Transverse colon (tissue), 4 donors: Measurements from ENCODE around the gene GRB14. TPM values are rescaled to one million over a fixed set of nuclear protein-coding genes. Genes with fewer than 3 reads are reported as not detected.

Experiments used
- DNase-seq: peaks from one replicate; pipeline ENCODE4 v3.0.0-alpha.2; 2019
- H3K27ac ChIP-seq, 4 donors: fragments of 200-600 bp; sonication (generic); 2 replicates each; pipeline ENCODE4 v1.5.1; 2016 to 2018; ENCODE audit warnings: inconsistent platforms in 4 of 4
- H3K27me3 ChIP-seq: fragments of 200-600 bp; sonication (generic); 2 replicates; pipeline ENCODE4 v1.5.1; 2017; ENCODE audit warnings: inconsistent platforms
- H3K36me3 ChIP-seq, 4 donors: fragments of 200-600 bp; sonication (generic); 2 replicates each; pipeline ENCODE4 v1.5.1; 2017 to 2019; ENCODE audit warnings: inconsistent platforms in 4 of 4
- H3K4me1 ChIP-seq, 4 donors: fragments of 200-600 bp; sonication (generic); 2 replicates each; pipeline ENCODE4 v1.5.1; 2017 to 2020; ENCODE audit warnings: inconsistent platforms in 4 of 4
- H3K4me3 ChIP-seq, 4 donors: fragments of 200-600 bp; sonication (generic); 1 replicate in 1 of 4; 2 replicates in 3 of 4; pipeline versions ENCODE4 v1.5.1 to v1.6.1; 2017 to 2019; ENCODE audit warnings: inconsistent platforms in 4 of 4
- H3K9me3 ChIP-seq, 2 donors: fragments of 200-600 bp; sonication (generic); 2 replicates each; pipeline ENCODE4 v1.5.1; 2017 to 2019; ENCODE audit warnings: inconsistent platforms in 2 of 2
- EP300 ChIP-seq: sonication (generic); formaldehyde crosslinking; IDR thresholded peaks from one replicate; pipeline ENCODE4 v1.6.1; 2017; ENCODE audit warnings: antibody characterized with exemption, low read depth
- POLR2A ChIP-seq: fragments of 450-650 bp; IDR thresholded peaks from one replicate; pipeline ENCODE4 v1.6.1; 2016; ENCODE audit warnings: antibody characterized with exemption, mild to moderate bottlenecking, moderate library complexity
- POLR2AphosphoS5 ChIP-seq, 3 donors: sonication (generic); formaldehyde crosslinking; IDR thresholded peaks; one replicate each; pipeline ENCODE4 v1.6.1; 2016; ENCODE audit warnings: antibody characterized with exemption in 3 of 3
- WGBS, 2 donors: methylation state at CpG; one replicate each; pipeline ENCODE4 v1.1.5; 2018; ENCODE audit warnings: low coverage in 1 of 2; 5-methylcytosine and 5-hydroxymethylcytosine counted together
- in situ Hi-C, 4 donors: fragments of 200-750 bp; cut with MboI; loops; one replicate each; pipeline versions ENCODE4 v1.15.0 to v1.15.1; 2017; ENCODE audit warnings: low sequenced_read_pairs in 3 of 4, low pct_ligation_motif_present in 1 of 4, low pct_unique_long_range_greater_than_20kb in 1 of 4
- intact Hi-C: fragments of 100-400 bp; cut with DNase I; formaldehyde crosslinking; loops from one replicate; pipeline ENCODE4 v1.15.1; 2023; ENCODE audit warnings: low total_unique reads
- total RNA-seq, 4 donors: library from RNA; depleted of rRNA; stranded (reverse); fragments of >200 nt; gene quantifications; one replicate each; pipeline ENCODE4 v1.1.0, GENCODE V29; 2016
- TF ChIP-seq, protein P1 (sequence below), 5 experiments: fragments of 200-600 bp in 3 of 5; fragments of 450-650 bp in 2 of 5; sonication (generic) in 3 of 5; IDR thresholded peaks; 1 replicate in 2 of 5; 2 replicates in 3 of 5; pipeline ENCODE4 v1.5.1; 2016 to 2017; ENCODE audit warnings: antibody characterized with exemption in 5 of 5, inconsistent platforms in 3 of 5, mild to moderate bottlenecking in 2 of 5, moderate library complexity in 1 of 5

The GRB14 gene
- total RNA-seq, 4 donors from 2014 or later = 2.5 to 3.4 TPM; not detected in 2

DNA sequence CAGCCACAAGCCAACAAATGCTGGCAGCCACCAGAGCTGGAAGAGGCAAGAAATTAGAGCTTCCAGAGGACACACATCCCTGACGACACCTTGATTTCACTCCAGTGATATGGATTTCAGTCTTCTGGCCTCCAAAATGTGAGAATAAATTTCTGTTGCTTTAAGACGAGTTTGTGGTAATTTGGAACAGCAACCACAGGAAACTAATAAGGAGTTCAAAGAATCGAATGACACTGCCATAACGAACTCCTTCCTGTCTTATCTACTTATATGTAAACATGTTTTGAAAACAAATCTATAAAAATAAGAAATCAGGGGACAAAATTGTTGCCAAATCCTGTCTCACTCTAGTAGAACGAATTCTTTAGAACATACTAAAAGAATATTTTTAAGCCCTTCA is 75.8 kb downstream of the GRB14 start:
- Histone ChIP-seq H3K27ac (no peak overlapping the region), H3K36me3 (no peaks in the 10 kb centered on the region), H3K4me1 (peaks cover 0 to 4% (median 0%) of the 10 kb centered on the region in 4 donors), H3K4me3 (no peak overlapping the region), H3K27me3 (no peaks in the 10 kb centered on the region), H3K9me3 (no peaks in the 10 kb centered on the region)
- intact Hi-C loops = no loop called here
- DNase-seq = no peak
- in situ Hi-C loops = no loop called here
- 65 to 80% methylated on average over 5 of the region's 5 CpGs for WGBS, 2 donors
- TF ChIP-seq POLR2A = no peak
- no peak for TF ChIP-seq EP300
- TF ChIP-seq, protein P1, sequence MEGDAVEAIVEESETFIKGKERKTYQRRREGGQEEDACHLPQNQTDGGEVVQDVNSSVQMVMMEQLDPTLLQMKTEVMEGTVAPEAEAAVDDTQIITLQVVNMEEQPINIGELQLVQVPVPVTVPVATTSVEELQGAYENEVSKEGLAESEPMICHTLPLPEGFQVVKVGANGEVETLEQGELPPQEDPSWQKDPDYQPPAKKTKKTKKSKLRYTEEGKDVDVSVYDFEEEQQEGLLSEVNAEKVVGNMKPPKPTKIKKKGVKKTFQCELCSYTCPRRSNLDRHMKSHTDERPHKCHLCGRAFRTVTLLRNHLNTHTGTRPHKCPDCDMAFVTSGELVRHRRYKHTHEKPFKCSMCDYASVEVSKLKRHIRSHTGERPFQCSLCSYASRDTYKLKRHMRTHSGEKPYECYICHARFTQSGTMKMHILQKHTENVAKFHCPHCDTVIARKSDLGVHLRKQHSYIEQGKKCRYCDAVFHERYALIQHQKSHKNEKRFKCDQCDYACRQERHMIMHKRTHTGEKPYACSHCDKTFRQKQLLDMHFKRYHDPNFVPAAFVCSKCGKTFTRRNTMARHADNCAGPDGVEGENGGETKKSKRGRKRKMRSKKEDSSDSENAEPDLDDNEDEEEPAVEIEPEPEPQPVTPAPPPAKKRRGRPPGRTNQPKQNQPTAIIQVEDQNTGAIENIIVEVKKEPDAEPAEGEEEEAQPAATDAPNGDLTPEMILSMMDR (IDR thresholded peaks at IDR 0.05) = no peak
- no peak for TF ChIP-seq POLR2AphosphoS5 (IDR thresholded peaks at IDR 0.05)

DNA sequence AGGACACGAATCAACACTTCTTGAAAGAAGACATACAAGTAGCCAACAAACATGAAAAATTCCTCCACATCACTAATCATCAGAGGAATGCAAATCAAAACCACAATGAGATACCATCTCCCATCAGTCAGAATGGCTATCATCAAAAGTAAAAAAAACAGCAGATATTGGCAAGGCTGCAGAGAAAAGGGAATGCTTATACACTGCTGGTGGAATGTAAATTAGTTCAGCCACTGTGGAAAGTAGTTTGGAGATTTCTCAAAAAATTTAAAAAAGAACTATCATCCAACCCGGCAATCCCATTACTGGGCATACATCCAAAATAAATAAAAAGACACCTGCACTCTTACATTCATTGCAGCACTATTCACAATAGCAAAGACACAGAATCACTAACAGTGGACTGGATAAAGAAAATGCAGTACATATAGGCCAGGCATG is 78.7 kb downstream of the GRB14 start:
- TF ChIP-seq, protein P1 (IDR thresholded peaks at IDR 0.05) = no peak
- TF ChIP-seq POLR2A (no peak), EP300 (no peak), POLR2AphosphoS5 (IDR thresholded peaks at IDR 0.05) (no peak)
- no peak for DNase-seq

DNA sequence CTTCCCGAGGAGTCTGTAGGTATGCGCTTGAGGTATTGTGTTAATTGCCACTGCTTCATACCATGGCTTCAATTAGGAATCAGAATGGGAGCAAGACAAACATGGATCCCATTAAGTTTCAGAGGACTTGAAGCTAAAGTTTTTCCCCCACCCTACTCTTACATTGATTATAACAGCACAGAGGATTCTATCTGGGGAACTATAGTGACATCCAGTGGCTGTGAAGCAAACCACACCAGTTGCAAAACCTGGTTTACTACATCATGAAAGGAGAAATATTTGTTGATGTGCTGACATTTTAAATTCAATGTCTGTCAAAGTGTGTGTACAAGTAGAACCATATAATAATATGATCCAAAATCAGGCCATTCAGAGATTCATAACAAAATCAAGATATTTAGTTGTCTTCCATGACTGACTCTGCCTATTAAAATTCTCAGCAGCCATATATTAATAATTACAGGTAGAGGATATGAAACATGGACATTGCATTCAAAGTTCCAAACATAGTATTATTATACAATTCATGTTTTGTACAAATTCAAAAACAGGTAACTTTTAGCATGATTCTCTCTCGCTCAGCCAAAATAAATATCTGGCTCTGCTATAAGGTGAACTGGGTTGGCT is 82.9 kb downstream of the GRB14 start:
- Histone ChIP-seq H3K4me1 (peaks cover 0 to 4% (median 0%) of the 10 kb centered on the region in 4 donors), H3K4me3 (no peak overlapping the region), H3K36me3 (no peaks in the 10 kb centered on the region), H3K9me3 (no peaks in the 10 kb centered on the region), H3K27me3 (no peaks in the 10 kb centered on the region), H3K27ac (no peak overlapping the region)
- in situ Hi-C loops (no loop called here), intact Hi-C loops (no loop called here)
- TF ChIP-seq POLR2AphosphoS5 (IDR thresholded peaks at IDR 0.05) (no peak), POLR2A (no peak)
- TF ChIP-seq, protein P1 (IDR thresholded peaks at IDR 0.05) = peak in 4 of 5 experiments; percentile 21 to 37 (median 32)
- WGBS, 2 donors = 87 to 90% methylated on average over 3 of the region's 3 CpGs
- DNase-seq = no peak

More for the DNA sequence above, 78.7 kb downstream of the GRB14 start:
- in situ Hi-C loops (no loop called here), intact Hi-C loops (no loop called here)
- Histone ChIP-seq H3K27me3 (no peaks in the 10 kb centered on the region), H3K9me3 (no peaks in the 10 kb centered on the region), H3K36me3 (no peaks in the 10 kb centered on the region), H3K4me3 (no peak overlapping the region), H3K4me1 (peaks cover 0 to 4% (median 0%) of the 10 kb centered on the region in 4 donors), H3K27ac (no peak overlapping the region)
- 29% methylated on average over 2 of the region's 2 CpGs for WGBS, 2 donors

DNA sequence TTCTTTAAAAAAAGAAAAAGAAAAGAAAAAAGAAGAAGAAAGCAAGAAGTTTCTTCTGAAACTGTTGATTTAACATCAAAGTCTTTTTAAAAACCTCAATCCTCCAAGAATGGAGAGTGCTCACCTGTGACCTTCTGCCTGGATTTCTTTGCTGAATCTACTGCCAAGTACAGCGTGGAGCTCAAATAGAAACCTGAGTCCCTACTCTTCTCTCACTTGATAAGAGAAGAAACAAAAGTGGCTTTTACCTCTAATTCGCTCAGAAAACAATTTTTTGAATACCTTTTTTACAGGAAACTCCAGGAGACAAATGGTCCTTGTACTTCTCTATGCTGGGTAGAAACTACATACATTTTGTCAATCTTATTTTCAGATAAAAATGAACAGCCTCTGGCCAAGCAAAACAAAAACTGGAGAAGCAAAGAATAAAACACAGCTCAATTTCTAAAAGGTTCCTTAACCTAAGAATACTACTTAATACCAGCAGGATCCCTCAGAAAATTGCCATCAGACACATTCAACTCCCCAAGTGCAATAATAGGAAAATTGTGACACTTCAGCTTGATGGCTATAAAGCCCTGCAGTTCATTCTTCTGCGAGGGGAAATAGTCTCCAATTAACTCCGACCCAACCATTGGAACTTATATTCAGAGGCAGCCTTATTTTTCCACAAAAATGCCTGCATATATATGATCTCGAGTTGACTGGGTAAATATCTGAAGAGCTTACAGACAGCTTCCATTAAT is 85.8 kb downstream of the GRB14 start:
- no peaks in the 10 kb centered on the region for H3K9me3 ChIP-seq
- H3K27me3 ChIP-seq = no peaks in the 10 kb centered on the region
- H3K27ac ChIP-seq = no peak overlapping the region
- no peaks in the 10 kb centered on the region for H3K36me3 ChIP-seq
- in situ Hi-C loops = no loop called here
- no peak for DNase-seq
- H3K4me1 ChIP-seq = no peaks in the 10 kb centered on the region
- intact Hi-C loops = no loop called here
- TF ChIP-seq POLR2A (no peak), POLR2AphosphoS5 (IDR thresholded peaks at IDR 0.05) (no peak), EP300 (no peak)
- TF ChIP-seq, protein P1 (IDR thresholded peaks at IDR 0.05) = no peak
- 51 to 71% methylated on average over 5 of the region's 5 CpGs for WGBS, 2 donors
- H3K4me3 ChIP-seq = no peak overlapping the region
